ENCODE data around the gene MYO3B. TPM values are rescaled to one million over a fixed set of nuclear protein-coding genes. Genes with fewer than 3 reads are reported as not detected.
"Not testable (repeated sequence)": the region's sequence is repeated elsewhere in the genome, so short reads cannot be mapped to it uniquely, and the experiment has no call there.

MYO3B gene
- total RNA-seq, 1 experiment from 2014 or later: 1.8 TPM

GRCh38 chr2:170263728-170264521 is 86.0 kb downstream of the MYO3B start:
- DNase-seq (ENCODE audit: low read depth, low spot score); in situ Hi-C loops (cut with HindIII; ENCODE audit: low pct_unique_long_range_greater_than_20kb, low sequenced_read_pairs): not testable (repeated sequence)

GRCh38 chr2:170264522-170264860 is 86.5 kb downstream of the MYO3B start:
- in situ Hi-C loops (cut with HindIII; ENCODE audit: low pct_unique_long_range_greater_than_20kb, low sequenced_read_pairs): no loop called here
- no peak for DNase-seq (ENCODE audit: low read depth, low spot score)

- in situ Hi-C loops (cut with HindIII; ENCODE audit: low pct_unique_long_range_greater_than_20kb, low sequenced_read_pairs): no loop called here
- no peak for DNase-seq (ENCODE audit: low read depth, low spot score)
Measured at GRCh38 chr2:170264865-170265264, 86.9 kb downstream of the MYO3B start.

- DNase-seq (ENCODE audit: low read depth, low spot score): no peak
- in situ Hi-C loops (cut with HindIII; ENCODE audit: low pct_unique_long_range_greater_than_20kb, low sequenced_read_pairs): no loop called here
Measured at GRCh38 chr2:170265321-170265720, 87.4 kb downstream of the MYO3B start.

GRCh38 chr2:170266358-170266757 is 88.4 kb downstream of the MYO3B start:
- in situ Hi-C loops (cut with HindIII; ENCODE audit: low pct_unique_long_range_greater_than_20kb, low sequenced_read_pairs): no loop called here

GRCh38 chr2:170267071-170267470 is 89.1 kb downstream of the MYO3B start:
- in situ Hi-C loops (cut with HindIII; ENCODE audit: low pct_unique_long_range_greater_than_20kb, low sequenced_read_pairs): no loop called here
- no peak for DNase-seq (ENCODE audit: low read depth, low spot score)

More at GRCh38 chr2:170266358-170266757, 88.4 kb downstream of the MYO3B start:
- no peak for DNase-seq (ENCODE audit: low read depth, low spot score)

GRCh38 chr2:170270278-170270864 is 92.4 kb downstream of the MYO3B start:
- DNase-seq (ENCODE audit: low read depth, low spot score): no peak
- in situ Hi-C loops (cut with HindIII; ENCODE audit: low pct_unique_long_range_greater_than_20kb, low sequenced_read_pairs): no loop called here

- no peak for DNase-seq (ENCODE audit: low read depth, low spot score)
Measured at GRCh38 chr2:170271340-170271739, 93.4 kb downstream of the MYO3B start.

GRCh38 chr2:170276056-170276455 is 98.1 kb downstream of the MYO3B start:
- DNase-seq (ENCODE audit: low read depth, low spot score): no peak
- in situ Hi-C loops (cut with HindIII; ENCODE audit: low pct_unique_long_range_greater_than_20kb, low sequenced_read_pairs): no loop called here

More at GRCh38 chr2:170271340-170271739, 93.4 kb downstream of the MYO3B start:
- in situ Hi-C loops (cut with HindIII; ENCODE audit: low pct_unique_long_range_greater_than_20kb, low sequenced_read_pairs): no loop called here

GRCh38 chr2:170276925-170277629 is 99.1 kb downstream of the MYO3B start:
- DNase-seq (ENCODE audit: low read depth, low spot score): peak; percentile 25
- in situ Hi-C loops (cut with HindIII; ENCODE audit: low pct_unique_long_range_greater_than_20kb, low sequenced_read_pairs): no loop called here

- in situ Hi-C loops (cut with HindIII; ENCODE audit: low pct_unique_long_range_greater_than_20kb, low sequenced_read_pairs): no loop called here
- DNase-seq (ENCODE audit: low read depth, low spot score): no peak
Measured at GRCh38 chr2:170277951-170278350, 100.0 kb downstream of the MYO3B start.

GRCh38 chr2:170279615-170280014 is 101.7 kb downstream of the MYO3B start:
- in situ Hi-C loops (cut with HindIII; ENCODE audit: low pct_unique_long_range_greater_than_20kb, low sequenced_read_pairs); DNase-seq (ENCODE audit: low read depth, low spot score): not testable (repeated sequence)

- in situ Hi-C loops (cut with HindIII; ENCODE audit: low pct_unique_long_range_greater_than_20kb, low sequenced_read_pairs): no loop called here
Measured at GRCh38 chr2:170282851-170283250, 104.9 kb downstream of the MYO3B start.

GRCh38 chr2:170284205-170284604 is 106.3 kb downstream of the MYO3B start:
- no peak for DNase-seq (ENCODE audit: low read depth, low spot score)
- in situ Hi-C loops (cut with HindIII; ENCODE audit: low pct_unique_long_range_greater_than_20kb, low sequenced_read_pairs): no loop called here

More at GRCh38 chr2:170282851-170283250, 104.9 kb downstream of the MYO3B start:
- DNase-seq (ENCODE audit: low read depth, low spot score): no peak

GRCh38 chr2:170288859-170289258 is 110.9 kb downstream of the MYO3B start:
- in situ Hi-C loops (cut with HindIII; ENCODE audit: low pct_unique_long_range_greater_than_20kb, low sequenced_read_pairs): no loop called here
- no peak for DNase-seq (ENCODE audit: low read depth, low spot score)

- no peak for DNase-seq (ENCODE audit: low read depth, low spot score)
- in situ Hi-C loops (cut with HindIII; ENCODE audit: low pct_unique_long_range_greater_than_20kb, low sequenced_read_pairs): no loop called here
Measured at GRCh38 chr2:170291474-170291873, 113.5 kb downstream of the MYO3B start.

GRCh38 chr2:170292415-170292814 is 114.5 kb downstream of the MYO3B start:
- in situ Hi-C loops (cut with HindIII; ENCODE audit: low pct_unique_long_range_greater_than_20kb, low sequenced_read_pairs): no loop called here
- DNase-seq (ENCODE audit: low read depth, low spot score): no peak

GRCh38 chr2:170297496-170297895 is 119.5 kb downstream of the MYO3B start:
- no peak for DNase-seq (ENCODE audit: low read depth, low spot score)
- in situ Hi-C loops (cut with HindIII; ENCODE audit: low pct_unique_long_range_greater_than_20kb, low sequenced_read_pairs): no loop called here

All from SK-MEL-5 (cell line).